ENCODE measurements around the gene FXYD6. TPM values are rescaled to one million over a fixed set of nuclear protein-coding genes. Genes with fewer than 3 reads are reported as not detected.

Gene FXYD6
- total RNA-seq, 2 experiments from 2014 or later = not detected

DNA sequence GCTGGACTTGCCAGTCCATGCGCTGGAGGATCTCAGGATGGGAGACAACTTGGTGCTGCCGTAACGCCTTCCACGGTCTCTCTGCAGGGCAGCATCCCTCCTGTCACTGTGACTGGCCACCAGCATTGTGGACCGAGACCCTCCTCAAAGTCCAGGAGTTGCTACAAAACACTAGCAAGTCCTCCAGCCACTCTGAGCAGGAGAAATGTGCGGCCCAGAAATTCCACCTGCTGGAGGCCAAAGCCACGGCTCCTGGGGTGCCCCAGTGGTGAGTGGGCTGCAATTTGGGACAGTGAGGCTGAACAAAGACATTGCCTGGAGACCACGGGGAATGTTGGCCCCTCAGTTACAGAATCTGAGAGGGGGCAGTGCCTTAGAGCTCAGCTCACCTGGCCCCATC, 72.6 kb downstream of the FXYD6 start:
- no peak for DNase-seq (ENCODE audit: low spot score)
- no peaks in the 10 kb centered on the region for H4K20me1 ChIP-seq (ENCODE audit: insufficient read depth, low read length)
- H3K9me2 ChIP-seq (ENCODE audit: insufficient read depth, low read length) = no peaks in the 10 kb centered on the region
- no peaks in the 10 kb centered on the region for H3K36me3 ChIP-seq (ENCODE audit: insufficient read depth, low read length)
- POLR2A ChIA-PET = no interaction called here
- TF ChIP-seq, protein P1, sequence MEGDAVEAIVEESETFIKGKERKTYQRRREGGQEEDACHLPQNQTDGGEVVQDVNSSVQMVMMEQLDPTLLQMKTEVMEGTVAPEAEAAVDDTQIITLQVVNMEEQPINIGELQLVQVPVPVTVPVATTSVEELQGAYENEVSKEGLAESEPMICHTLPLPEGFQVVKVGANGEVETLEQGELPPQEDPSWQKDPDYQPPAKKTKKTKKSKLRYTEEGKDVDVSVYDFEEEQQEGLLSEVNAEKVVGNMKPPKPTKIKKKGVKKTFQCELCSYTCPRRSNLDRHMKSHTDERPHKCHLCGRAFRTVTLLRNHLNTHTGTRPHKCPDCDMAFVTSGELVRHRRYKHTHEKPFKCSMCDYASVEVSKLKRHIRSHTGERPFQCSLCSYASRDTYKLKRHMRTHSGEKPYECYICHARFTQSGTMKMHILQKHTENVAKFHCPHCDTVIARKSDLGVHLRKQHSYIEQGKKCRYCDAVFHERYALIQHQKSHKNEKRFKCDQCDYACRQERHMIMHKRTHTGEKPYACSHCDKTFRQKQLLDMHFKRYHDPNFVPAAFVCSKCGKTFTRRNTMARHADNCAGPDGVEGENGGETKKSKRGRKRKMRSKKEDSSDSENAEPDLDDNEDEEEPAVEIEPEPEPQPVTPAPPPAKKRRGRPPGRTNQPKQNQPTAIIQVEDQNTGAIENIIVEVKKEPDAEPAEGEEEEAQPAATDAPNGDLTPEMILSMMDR (conservative IDR thresholded peaks at IDR 0.05; ENCODE audit: low read length) = no peak
- no peak for TF ChIP-seq EZH2phosphoT487 (IDR thresholded peaks at IDR 0.05; ENCODE audit: borderline replicate concordance, low read depth, low read length)
- H3K9me3 ChIP-seq (ENCODE audit: low read length) = no peaks in the 10 kb centered on the region
- H3K4me2 ChIP-seq (ENCODE audit: low read length) = no peak overlapping the region
- no peaks in the 10 kb centered on the region for H3K79me2 ChIP-seq (ENCODE audit: insufficient read depth, low read depth, low read length)
- BruUV-seq (replicated peaks) = no TSS peak
- H3K4me3 ChIP-seq (ENCODE audit: low read depth, low read length, poor library complexity, severe bottlenecking) = no peak overlapping the region
- CTCF ChIA-PET (ENCODE audit: unreplicated experiment) = no interaction called here
- no peak overlapping the region for H2AFZ ChIP-seq (ENCODE audit: low read length)
- no peaks in the 10 kb centered on the region for H3K4me1 ChIP-seq (ENCODE audit: insufficient read depth, low read length, poor library complexity, severe bottlenecking)
- no peak overlapping the region for H3K27ac ChIP-seq (ENCODE audit: low read depth, low read length, poor library complexity, severe bottlenecking)
- intact Hi-C loops (cut with micrococcal nuclease; ENCODE audit: unreplicated experiment) = no loop called here

- no peaks in the 10 kb centered on the region for H3K79me2 ChIP-seq (ENCODE audit: insufficient read depth, low read depth, low read length)
- no peak for DNase-seq (ENCODE audit: low spot score)
- H3K27ac ChIP-seq (ENCODE audit: low read depth, low read length, poor library complexity, severe bottlenecking) = no peak overlapping the region
- no peak overlapping the region for H3K4me2 ChIP-seq (ENCODE audit: low read length)
- H3K9me2 ChIP-seq (ENCODE audit: insufficient read depth, low read length) = no peaks in the 10 kb centered on the region
- TF ChIP-seq, protein P1 (conservative IDR thresholded peaks at IDR 0.05; ENCODE audit: low read length) = no peak
- no peak for TF ChIP-seq EZH2phosphoT487 (IDR thresholded peaks at IDR 0.05; ENCODE audit: borderline replicate concordance, low read depth, low read length)
- intact Hi-C loops (cut with micrococcal nuclease; ENCODE audit: unreplicated experiment) = no loop called here
- ChIA-PET POLR2A (interaction anchor here (0.6 kb wide), 1 partner anchor 653 kb away, joined by 3 read pairs; no protein-coding TSS in a partner anchor), CTCF (ENCODE audit: unreplicated experiment) (no interaction called here)
- no peaks in the 10 kb centered on the region for H3K4me1 ChIP-seq (ENCODE audit: insufficient read depth, low read length, poor library complexity, severe bottlenecking)
- H3K9me3 ChIP-seq (ENCODE audit: low read length) = no peaks in the 10 kb centered on the region
- H3K4me3 ChIP-seq (ENCODE audit: low read depth, low read length, poor library complexity, severe bottlenecking) = no peak overlapping the region
- BruUV-seq (replicated peaks) = no TSS peak
- no peaks in the 10 kb centered on the region for H3K36me3 ChIP-seq (ENCODE audit: insufficient read depth, low read length)
- H4K20me1 ChIP-seq (ENCODE audit: insufficient read depth, low read length) = no peaks in the 10 kb centered on the region
- no peak overlapping the region for H2AFZ ChIP-seq (ENCODE audit: low read length)
Observed at GRCh38 chr11:117799634-117800033, 76.8 kb downstream of the FXYD6 start.

- no peak for TF ChIP-seq EZH2phosphoT487 (IDR thresholded peaks at IDR 0.05; ENCODE audit: borderline replicate concordance, low read depth, low read length)
- TF ChIP-seq, protein P1 (conservative IDR thresholded peaks at IDR 0.05; ENCODE audit: low read length) = no peak
- no peaks in the 10 kb centered on the region for H3K36me3 ChIP-seq (ENCODE audit: insufficient read depth, low read length)
- no peaks in the 10 kb centered on the region for H3K79me2 ChIP-seq (ENCODE audit: insufficient read depth, low read depth, low read length)
- H2AFZ ChIP-seq (ENCODE audit: low read length) = no peak within 1 kb of the TSS
- H3K4me2 ChIP-seq (ENCODE audit: low read length) = no peak within 1 kb of the TSS
- no peaks in the 10 kb centered on the region for H3K9me2 ChIP-seq (ENCODE audit: insufficient read depth, low read length)
- no peak within 1 kb of the TSS for H3K4me3 ChIP-seq (ENCODE audit: low read depth, low read length, poor library complexity, severe bottlenecking)
- H3K9me3 ChIP-seq (ENCODE audit: low read length) = no peaks in the 10 kb centered on the region
- no peaks in the 10 kb centered on the region for H4K20me1 ChIP-seq (ENCODE audit: insufficient read depth, low read length)
- intact Hi-C loops (cut with micrococcal nuclease; ENCODE audit: unreplicated experiment) = no loop called here
- no peak for DNase-seq (ENCODE audit: low spot score)
- no peak within 1 kb of the TSS for H3K27ac ChIP-seq (ENCODE audit: low read depth, low read length, poor library complexity, severe bottlenecking)
- no peaks in the 10 kb centered on the region for H3K4me1 ChIP-seq (ENCODE audit: insufficient read depth, low read length, poor library complexity, severe bottlenecking)
- POLR2A ChIA-PET = no interaction called here
- CTCF ChIA-PET (ENCODE audit: unreplicated experiment) = no interaction called here
- no TSS peak for BruUV-seq (replicated peaks)
Observed at GRCh38 chr11:117796872-117797529, 79.5 kb downstream of the FXYD6 start, which contains the start of gene DSCAML1. TSS of gene DSCAML1 (minus strand) at chr11:117797216. CDS start at chr11:117797079, 137 bp downstream.

Data from OCI-LY7 (cell line).